ENCODE results near the gene SHQ1.
A peak's percentile ranks its signal among the peaks of the same experiment; 100 is the strongest.

Gene SHQ1

DNA sequence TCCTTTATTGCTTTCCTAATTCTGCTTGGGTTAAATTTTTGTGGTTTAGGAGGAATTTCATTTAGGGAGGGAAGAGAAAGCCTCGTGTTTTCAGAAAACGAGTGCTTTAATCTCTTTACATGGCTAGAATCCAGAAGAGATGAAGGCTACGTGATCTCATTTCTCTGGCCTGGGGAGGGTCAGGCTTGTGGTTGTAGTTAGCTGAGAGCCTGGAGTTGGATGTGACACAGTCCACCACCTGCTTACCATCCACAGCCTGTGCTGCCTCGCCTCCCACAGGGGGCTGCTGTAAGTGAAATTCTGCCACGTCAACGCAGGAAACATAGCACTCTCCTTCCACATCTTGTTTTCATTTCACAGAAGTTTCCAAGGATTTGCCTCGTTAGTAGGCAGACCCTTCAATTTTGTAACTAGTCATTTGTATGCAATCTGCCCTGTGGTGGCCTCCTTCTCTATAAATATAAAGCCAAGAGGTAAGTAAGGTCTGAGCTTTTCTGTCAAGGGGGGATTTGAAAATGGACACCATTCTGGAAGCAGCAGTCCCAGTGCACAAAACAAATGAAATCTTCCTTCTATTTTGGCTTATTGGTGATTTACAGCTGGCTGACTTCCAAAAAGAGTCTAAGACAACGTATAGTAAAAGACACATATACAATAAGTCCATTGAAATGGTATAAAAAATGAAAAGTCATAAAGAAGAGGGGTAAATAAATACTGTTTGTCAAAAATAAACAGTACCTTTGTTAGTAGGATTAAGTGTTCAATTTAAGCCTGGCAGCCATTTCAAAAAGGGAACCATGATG lies 43.0 kb upstream of the SHQ1 start:
- TF ChIP-seq, protein P1, sequence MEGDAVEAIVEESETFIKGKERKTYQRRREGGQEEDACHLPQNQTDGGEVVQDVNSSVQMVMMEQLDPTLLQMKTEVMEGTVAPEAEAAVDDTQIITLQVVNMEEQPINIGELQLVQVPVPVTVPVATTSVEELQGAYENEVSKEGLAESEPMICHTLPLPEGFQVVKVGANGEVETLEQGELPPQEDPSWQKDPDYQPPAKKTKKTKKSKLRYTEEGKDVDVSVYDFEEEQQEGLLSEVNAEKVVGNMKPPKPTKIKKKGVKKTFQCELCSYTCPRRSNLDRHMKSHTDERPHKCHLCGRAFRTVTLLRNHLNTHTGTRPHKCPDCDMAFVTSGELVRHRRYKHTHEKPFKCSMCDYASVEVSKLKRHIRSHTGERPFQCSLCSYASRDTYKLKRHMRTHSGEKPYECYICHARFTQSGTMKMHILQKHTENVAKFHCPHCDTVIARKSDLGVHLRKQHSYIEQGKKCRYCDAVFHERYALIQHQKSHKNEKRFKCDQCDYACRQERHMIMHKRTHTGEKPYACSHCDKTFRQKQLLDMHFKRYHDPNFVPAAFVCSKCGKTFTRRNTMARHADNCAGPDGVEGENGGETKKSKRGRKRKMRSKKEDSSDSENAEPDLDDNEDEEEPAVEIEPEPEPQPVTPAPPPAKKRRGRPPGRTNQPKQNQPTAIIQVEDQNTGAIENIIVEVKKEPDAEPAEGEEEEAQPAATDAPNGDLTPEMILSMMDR (conservative IDR thresholded peaks at IDR 0.05; ENCODE audit: low read depth, low read length) = no peak
- peak; percentile 87 for DNase-seq (ENCODE audit: low read depth)
- no peak overlapping the region for H3K4me3 ChIP-seq (ENCODE audit: low read length)

DNA sequence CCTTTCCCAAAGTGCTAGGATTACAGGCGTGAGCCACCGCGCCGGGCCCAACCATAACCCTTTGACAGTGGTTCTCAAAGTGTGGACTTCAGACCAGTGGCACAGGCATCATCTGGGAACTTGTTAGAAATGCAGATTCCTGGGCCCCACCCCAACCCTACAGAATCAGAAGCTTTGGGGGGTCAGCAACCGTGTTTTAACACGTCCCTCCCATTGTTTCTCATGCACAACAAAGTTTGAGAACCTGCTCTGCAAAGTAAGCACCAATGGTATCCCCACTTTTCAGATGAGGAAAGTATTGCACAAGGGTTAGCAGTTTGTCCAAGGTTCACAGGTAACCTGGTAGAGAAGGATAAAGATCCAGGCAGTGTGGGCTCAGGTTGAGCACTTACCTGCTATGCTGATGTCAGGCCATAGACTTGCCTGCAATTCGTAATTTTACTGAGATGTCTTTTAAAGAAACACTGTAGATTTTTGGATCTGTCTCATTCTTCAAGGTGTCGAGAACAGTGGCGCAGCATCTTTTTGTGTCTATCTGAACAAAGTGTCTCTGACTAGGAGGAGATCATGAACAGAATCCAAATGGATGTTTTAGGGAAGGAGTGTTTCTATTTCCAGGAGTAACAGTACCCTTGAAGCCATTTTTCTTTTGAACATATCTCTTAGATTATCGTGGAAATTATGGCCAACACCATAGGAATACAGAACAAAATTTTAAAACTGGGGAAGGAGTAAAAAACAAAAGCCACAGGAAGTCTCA lies 42.1 kb upstream of the SHQ1 start:
- no peak for DNase-seq (ENCODE audit: low read depth)
- H3K4me3 ChIP-seq (ENCODE audit: low read length) = no peak overlapping the region
- TF ChIP-seq, protein P1 (conservative IDR thresholded peaks at IDR 0.05; ENCODE audit: low read depth, low read length) = no peak

DNA sequence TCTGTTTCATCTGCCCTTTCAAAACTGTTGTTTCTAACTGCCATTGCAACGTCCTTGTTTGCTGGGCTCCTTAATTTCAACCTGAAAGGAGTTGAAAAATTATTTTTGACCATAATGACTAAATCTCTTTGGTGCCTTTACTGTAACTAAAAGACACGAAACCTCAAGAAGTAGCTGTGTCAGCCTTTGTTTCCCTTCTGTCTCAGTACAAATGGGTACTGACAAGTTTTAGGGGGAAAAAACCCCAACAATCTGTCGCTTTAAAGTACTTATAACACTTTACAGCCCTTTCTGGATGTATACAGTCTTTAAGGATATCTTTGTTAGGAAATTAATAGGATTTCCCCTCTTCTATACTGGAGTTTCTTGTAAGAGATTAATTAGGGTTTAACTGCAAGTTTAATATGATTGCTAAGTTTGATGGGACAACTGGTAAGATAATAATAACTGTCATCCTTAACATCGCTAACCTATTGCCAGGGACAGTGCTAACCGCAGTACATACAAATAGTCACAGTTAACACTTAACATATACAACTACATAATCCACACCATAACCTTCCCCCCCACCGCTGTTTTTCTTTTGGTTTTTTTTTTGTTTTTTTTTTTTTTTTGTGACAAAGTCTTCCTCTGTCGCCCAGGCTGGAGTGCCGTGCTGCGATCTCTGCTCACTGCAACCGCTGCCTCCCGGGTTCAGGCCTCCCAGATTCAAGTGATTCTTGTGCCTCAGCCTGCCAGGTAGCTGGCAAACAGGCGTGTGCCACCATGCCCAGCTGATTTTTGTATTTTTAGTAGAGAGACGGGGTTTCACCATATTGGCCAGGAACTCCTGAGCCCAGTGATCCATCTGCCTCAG lies 41.3 kb upstream of the SHQ1 start:
- H3K4me3 ChIP-seq (ENCODE audit: low read length) = peak overlapping the region; percentile 56
- no peak for DNase-seq (ENCODE audit: low read depth)
- TF ChIP-seq, protein P1 (conservative IDR thresholded peaks at IDR 0.05; ENCODE audit: low read depth, low read length) = no peak

DNA sequence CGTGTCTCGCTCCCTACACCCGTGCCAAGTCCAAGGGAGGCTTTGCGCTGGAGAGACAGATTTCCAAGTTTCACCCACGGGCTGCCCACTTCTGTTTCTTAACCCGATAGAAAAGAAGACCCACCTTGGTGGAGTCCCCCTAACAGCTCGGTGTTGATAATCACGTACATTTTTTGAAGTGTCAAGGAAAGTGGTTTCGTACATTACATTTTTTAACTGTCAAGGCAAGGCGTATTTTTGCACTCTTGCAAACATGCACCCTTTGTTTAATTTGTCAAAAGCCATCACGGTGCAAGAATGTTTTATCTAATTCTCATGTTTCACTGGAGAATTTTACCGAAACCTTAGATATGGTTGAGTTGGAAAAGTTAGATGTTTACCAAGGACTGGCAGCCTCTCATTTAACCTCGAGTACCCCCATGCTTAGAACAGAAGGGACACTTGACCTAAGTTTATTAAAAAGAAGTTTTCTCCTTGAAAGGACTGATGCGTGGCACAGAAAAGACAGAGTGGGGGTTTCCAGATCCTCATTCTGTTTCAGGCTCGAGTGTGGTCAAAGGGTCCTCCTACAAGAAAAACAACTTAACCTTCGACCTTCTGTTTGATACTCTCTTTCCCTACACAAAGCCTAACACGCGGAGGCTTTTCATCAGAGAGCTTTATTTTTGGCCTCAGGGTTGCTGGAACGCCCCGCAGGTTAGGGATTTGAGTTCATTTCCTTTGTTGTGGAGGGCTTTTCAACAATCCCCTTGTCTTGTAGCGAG lies 40.5 kb upstream of the SHQ1 start:
- H3K4me3 ChIP-seq (ENCODE audit: low read length) = peak overlapping the region; percentile 56
- no peak for DNase-seq (ENCODE audit: low read depth)
- TF ChIP-seq, protein P1 (conservative IDR thresholded peaks at IDR 0.05; ENCODE audit: low read depth, low read length) = no peak

DNA sequence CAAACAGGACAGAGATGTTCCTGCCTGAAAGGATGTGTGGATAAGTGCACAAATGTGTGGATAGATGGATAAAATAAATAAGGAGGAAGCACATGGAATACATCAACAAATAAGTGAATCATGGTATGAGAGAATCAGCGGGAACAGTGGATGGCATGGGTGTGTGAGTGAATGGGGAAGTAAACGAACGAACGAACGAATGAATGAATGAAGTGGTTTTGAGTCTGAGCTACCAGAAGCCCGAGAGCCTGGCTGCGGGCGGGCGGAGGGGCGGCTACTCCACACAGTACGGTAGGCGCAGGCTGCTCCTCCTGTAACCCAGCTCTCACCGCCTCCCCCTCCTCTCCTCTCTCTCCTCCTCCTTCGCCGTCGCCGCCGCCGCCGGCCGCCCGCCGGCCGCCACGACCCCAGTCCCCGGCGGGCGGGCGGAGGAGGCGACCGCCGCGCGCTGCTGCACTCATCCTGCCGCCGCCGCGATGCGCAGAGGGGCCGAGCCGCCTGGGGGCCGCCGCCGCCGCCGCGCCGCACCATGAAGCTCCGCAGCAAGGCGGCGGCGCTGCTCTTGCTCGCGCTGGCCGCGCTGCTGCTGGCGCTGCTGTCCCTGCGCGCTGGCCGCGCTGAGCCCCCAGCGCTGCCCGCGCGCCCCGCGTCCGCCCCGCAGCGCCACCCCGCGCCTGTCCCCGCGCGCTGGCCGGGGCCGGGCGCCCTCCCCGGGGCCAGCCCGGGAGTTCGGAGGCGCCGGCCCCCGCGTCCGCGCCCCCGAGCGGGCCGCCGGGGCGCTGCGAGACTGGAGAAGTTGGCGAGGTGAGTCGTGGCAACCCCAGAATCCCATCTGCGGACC lies 39.7 kb upstream of the SHQ1 start, which contains the start of gene GXYLT2:
Gene GXYLT2 (plus strand): TSS at position 342 of the 841 bp plus-strand sequence. CDS start 188 bp downstream, at position 530.
- peak within 1 kb of the TSS; percentile 65 for H3K4me3 ChIP-seq (ENCODE audit: low read length)
- TF ChIP-seq, protein P1 (conservative IDR thresholded peaks at IDR 0.05; ENCODE audit: low read depth, low read length) = no peak
- no peak for DNase-seq (ENCODE audit: low read depth)

All from retinal pigment epithelial cell (primary cell).